ENCODE results near the gene C12orf54.

GRCh38 chr12:48447755-48448154, 34.5 kb upstream of the C12orf54 start:
- TF ChIP-seq CTCF (CRISPR knock-in tag; IDR thresholded peaks at IDR 0.05) (no peak), ZNF7 (CRISPR knock-in tag; IDR thresholded peaks at IDR 0.05) (no peak), MAX (IDR thresholded peaks at IDR 0.05) (no peak), ZSCAN21 (CRISPR knock-in tag; IDR thresholded peaks at IDR 0.05; ENCODE audit: borderline replicate concordance) (no peak), ZBTB8A (CRISPR knock-in tag; IDR thresholded peaks at IDR 0.05; ENCODE audit: borderline replicate concordance, low read depth) (no peak), ZNF251 (CRISPR knock-in tag; IDR thresholded peaks at IDR 0.05) (no peak), UBTF (CRISPR knock-in tag; IDR thresholded peaks at IDR 0.05) (no peak)
